KOPT-K1 (cell line): Measurements from ENCODE around the gene ALDH16A1.

Source experiments
- H3K27ac ChIP-seq: fragments of 200-600 bp; sonication (generic); 2 replicates; pipeline ENCODE4 v1.5.1; 2016; ENCODE audit warnings: antibody characterized with exemption, mild to moderate bottlenecking, low read depth, low read length; ENCODE audit not compliant: poor library complexity, severe bottlenecking
- H3K36me3 ChIP-seq: fragments of 200-600 bp; sonication (generic); 2 replicates; pipeline ENCODE4 v1.5.1; 2017; ENCODE audit warnings: antibody characterized with exemption, mild to moderate bottlenecking, low read length, moderate library complexity; ENCODE audit not compliant: insufficient read depth
- H3K9me3 ChIP-seq: fragments of 200-600 bp; sonication (generic); 2 replicates; pipeline ENCODE4 v1.5.1; 2017; ENCODE audit warnings: antibody characterized with exemption, low read length, mild to moderate bottlenecking; ENCODE audit not compliant: insufficient read depth, poor library complexity, severe bottlenecking

ALDH16A1 gene

DNA sequence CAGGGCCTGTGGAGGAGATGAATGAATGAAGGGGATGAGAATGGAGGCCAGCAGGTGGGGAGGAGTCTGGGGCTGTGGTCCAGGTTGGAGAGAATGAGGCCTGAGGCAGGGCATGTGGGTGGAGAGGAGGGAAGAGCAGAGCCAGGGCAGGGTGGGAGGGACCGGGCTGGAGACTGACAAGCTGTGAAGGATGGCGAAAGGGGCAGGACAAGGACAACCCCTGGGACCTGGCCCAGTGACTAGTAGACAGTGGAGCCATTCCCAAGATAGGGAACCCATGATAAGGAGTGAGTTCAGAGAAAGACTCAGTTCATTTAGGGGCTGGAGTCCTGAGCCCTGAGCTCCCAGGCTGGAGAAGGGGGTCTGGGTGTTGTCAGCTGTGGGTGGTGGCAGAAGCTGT, 32.8 kb upstream of the ALDH16A1 start:
- Histone ChIP-seq H3K9me3 (no peaks in the 10 kb centered on the region), H3K36me3 (no peaks in the 10 kb centered on the region), H3K27ac (no peak overlapping the region)

DNA sequence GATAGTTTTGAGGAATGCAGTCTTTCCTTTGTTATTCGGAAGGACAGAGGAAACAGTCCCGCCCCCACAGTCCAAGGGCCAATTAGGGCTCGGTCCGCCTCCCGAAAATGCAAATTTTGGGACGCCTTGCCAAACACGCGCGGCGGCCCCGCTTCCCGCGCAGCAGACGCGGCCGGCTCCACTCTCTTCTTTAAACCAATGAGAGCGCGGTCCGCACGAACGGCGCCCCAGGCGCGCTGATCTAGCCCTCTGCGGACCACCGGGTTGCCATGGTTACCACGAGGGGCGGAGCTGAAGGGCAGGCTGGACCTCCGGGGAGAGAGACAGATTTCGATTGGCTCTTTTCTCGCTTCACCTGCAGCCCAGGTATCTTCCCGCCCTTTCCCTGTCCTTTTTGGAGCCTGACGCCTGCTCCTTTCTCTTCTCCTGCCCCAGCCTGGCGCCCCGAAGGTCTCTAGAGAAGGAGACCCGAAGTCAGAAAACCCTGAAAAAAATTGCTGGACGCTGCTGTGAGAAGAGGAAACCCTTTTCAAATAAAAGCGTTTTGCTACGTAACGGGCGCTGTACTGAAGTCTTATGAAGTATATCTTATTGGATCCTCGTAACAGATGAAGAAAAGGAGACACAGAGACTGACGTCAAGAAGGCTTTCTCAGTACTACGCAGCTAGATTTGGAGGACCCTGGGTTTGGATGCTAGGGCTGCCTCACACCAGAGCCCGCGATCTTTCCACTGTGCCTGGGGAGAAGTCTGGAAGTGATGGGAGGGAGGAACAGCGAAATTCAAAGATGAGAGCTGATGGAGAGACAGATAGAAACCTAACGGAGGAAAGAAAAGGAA, 31.8 kb upstream of the ALDH16A1 start:
- Histone ChIP-seq H3K36me3 (no peaks in the 10 kb centered on the region), H3K27ac (no peak overlapping the region), H3K9me3 (no peaks in the 10 kb centered on the region)

DNA sequence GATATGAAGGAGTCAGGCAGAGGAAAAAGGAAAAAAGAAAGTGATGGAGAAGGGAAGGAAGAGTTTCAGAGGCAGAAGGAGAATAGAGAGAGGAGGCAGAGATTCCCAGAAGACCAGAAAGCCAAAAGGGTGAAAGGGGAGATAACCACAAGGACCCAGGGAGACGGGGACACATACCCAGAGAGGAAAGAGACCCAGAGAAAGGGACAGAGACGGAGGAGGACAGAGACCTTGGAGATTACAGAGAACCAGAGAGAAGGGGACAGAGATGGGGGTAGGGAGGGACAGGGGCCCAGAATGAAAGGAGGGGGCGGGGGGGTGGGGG, 31.2 kb upstream of the ALDH16A1 start:
- H3K9me3 ChIP-seq: no peaks in the 10 kb centered on the region
- no peaks in the 10 kb centered on the region for H3K36me3 ChIP-seq
- no peak overlapping the region for H3K27ac ChIP-seq

DNA sequence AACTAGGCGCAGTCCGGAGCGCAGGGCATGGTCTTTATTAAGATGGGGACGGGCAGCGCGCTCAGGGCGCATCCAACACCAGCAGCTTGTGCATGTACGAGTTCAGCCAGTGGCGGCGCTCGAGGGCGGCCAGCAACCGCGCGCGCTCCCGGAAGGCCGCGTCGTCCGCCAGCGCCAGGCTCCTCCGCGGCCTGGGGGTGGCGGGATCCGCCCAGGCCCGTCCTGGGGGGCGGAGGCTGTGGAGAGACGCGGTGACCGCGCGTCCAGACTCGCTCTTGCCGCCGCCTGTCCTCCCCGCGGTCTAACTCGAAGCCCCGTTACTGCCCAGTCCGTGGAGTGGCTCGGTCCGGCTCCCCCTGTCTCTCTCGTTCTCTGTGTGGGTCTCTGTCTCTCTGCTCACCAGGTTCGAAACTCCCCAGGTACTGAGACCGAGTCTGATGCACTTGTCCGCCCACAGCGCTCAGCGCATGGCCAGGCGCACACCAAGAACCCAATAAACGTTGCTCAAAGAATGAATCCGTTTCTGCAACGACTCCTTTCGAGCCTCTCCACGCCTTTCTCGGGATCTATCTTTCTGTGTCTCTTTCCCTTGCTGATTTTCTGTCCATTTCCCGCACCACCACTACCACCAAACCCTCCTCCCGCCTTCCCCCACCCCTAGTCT, 30.5 kb upstream of the ALDH16A1 start:
- H3K36me3 ChIP-seq: no peaks in the 10 kb centered on the region
- no peaks in the 10 kb centered on the region for H3K9me3 ChIP-seq
- no peak overlapping the region for H3K27ac ChIP-seq

DNA sequence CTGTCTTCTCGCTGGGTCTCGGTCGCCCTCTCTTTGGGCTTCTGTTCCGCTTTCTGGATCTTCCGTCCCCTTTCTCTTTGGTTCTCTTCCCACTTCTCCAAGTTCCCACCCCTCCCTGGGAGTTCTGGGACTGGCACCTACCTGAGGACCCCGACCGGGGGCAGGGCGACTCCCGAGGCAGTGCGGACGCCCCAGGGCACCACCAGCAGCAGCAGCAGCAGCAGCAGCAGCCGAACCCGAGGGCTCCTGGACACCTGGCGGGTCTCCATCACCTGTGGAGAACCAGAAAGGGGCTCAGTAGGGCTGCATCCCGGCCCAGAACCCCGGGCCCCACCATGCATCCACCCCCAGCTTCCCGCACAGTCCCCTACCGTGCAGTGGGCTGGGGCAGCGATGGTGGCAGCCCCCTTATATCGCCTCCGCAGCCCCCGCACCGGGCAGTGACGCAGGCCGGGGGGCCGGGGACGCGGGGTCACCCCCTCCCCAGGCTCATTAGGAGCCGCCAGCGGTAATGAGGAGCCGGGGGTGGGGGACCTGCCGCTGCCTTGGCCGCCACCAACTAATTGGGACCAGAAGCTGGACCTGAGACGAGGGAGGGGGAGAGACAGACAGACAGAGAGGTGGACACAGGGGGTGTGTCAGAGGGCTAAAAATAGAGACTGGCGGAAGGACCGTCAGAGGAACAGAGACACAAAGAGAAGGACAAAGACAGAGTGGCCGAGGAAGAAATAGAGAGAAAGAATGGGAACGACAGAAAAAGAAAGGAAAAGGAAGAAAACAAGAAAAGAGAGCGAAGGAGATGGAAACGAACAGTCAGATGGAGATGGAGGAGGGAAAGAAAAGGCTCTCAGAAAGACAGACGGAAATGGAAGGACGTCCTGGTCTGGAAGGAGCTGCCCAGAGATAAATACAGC, 29.7 kb upstream of the ALDH16A1 start, which contains the start of gene PTH2:
PTH2 (minus strand) TSS at position 371 of the 914 bp plus-strand sequence; CDS start at position 269, 102 bp downstream.
- Histone ChIP-seq H3K36me3 (no peaks in the 10 kb centered on the region), H3K27ac (no peak within 1 kb of the TSS)

DNA sequence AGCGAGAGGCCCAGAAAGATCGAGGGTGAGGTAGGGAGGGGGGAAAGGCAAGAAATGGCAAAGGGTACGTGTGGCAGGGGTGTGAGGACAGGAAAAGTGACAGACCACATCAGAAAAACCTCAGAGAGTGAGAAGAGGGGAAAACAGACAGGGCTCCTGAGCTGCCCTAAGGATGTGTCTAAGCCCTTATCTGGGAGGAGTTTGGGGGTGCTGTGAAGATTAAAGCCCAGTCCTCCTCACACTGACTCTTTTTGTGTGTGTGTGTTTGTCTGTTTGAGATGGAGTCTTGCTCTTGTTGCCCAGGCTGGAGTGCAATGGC, 29.1 kb upstream of the ALDH16A1 start:
- Histone ChIP-seq H3K9me3 (no peaks in the 10 kb centered on the region), H3K27ac (no peak overlapping the region), H3K36me3 (no peaks in the 10 kb centered on the region)

More for the DNA sequence above, 29.7 kb upstream of the ALDH16A1 start, which contains the start of gene PTH2:
- no peaks in the 10 kb centered on the region for H3K9me3 ChIP-seq

DNA sequence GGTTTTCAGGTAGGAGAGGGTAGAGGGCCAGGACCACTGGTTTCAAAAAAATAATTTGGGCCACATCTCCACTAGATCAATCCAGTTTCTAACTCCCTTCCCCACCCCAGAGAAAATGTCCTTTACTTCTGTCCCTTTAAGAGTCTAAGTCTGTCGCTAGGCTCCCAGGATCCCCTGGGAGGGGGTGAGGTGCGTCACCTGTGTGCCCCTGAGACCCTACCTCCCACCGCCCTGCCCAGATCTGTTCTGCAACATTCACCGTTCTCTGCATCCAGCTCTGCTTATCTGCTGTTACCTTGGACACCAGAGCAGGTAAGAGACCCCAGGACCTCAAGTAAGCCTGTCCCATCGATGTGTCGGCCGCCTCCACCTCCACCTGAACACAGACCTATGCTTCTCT, 27.8 kb upstream of the ALDH16A1 start, which contains the start of gene GFY:
GFY (plus strand) TSS at position 211 of the 400 bp plus-strand sequence. CDS start 1,043 bp downstream, outside the sequence.
- Histone ChIP-seq H3K36me3 (no peaks in the 10 kb centered on the region), H3K9me3 (no peaks in the 10 kb centered on the region), H3K27ac (no peak within 1 kb of the TSS)

DNA sequence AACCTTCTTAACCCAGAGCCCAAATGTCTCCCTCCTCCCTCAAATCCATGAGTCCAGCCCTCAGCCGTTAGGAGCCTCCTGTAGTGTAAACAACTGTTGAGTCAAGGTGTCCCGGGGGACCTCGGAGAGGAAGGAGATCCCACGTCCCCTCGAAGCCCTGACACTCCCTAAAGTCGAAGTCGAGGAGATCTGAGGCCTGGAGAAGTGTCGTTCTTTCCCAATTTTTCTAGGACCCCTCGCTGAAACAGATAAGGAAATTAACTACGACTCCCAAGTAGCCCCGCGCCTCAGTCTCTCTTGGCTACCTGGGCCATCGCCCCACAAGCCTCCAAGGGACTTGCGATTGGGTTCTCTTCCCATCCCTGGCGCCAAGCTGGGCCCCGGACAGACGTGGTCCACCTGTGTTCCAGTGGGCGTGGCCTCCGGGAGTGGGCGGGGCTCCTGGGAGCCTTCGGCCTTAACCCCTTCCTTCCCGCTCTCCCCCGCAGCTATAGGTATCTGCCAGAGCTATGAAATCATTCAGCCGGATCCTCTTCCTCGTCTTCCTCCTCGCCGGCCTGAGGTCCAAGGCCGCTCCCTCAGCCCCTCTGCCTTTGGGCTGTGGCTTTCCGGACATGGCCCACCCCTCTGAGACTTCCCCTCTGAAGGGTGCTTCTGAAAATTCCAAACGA, 27.0 kb upstream of the ALDH16A1 start:
- no peaks in the 10 kb centered on the region for H3K36me3 ChIP-seq
- no peak overlapping the region for H3K27ac ChIP-seq
- no peaks in the 10 kb centered on the region for H3K9me3 ChIP-seq

DNA sequence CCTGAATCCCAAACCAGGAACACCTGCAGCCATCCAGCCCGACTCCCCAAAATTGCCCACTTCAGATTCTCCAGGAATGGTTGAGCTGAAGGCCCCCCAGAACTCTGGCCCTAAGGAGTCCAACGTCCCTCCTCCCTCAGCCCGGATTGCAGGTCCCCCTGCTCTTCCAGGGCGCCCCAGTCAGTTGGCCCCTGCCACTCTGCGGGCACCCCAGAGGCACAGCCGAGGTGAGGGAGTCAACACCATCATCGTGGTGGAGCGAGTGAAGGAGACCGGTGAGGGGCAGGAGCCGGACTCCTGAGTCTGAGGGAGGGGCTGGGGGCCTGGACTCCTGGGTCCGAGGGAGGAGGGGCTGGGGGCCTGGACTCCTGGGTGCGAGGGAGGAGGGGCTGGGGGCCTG, 25.7 kb upstream of the ALDH16A1 start:
- Histone ChIP-seq H3K36me3 (no peaks in the 10 kb centered on the region), H3K9me3 (no peaks in the 10 kb centered on the region), H3K27ac (no peak overlapping the region)

DNA sequence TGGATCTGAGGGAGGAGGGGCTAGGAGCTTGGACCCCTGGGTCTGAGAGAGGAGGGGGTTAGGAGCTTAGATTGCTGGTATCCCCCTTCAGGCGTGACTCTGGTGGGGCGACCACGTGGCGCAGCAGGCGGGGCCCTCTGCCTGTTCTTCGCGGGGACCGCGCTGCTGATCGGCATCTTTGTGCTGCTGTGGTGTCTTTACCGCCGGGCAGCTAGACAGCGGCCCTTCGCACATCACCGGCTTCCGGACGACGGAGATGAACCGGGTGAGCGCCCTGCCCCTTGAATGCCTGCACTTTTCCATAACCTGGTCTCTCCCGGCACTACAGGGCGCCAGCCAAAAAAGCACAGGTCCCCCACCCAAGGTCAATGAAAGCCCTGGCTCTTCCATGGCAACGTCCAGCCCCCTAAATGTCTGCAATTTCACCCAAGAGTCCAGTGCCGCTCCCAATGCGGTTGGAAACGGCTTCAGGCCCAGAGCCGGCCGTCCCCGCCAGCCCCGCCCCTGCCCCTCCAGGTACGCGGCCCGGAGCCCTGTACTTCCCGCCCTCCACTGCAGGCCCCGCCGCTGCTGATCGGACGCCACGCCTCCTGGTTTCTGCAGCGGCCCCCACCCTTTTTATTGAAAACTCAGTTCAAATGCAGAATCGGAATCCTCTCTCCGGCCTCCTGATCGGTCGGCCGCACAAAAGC, 25.0 kb upstream of the ALDH16A1 start:
- Histone ChIP-seq H3K36me3 (no peaks in the 10 kb centered on the region), H3K27ac (no peak overlapping the region), H3K9me3 (no peaks in the 10 kb centered on the region)

DNA sequence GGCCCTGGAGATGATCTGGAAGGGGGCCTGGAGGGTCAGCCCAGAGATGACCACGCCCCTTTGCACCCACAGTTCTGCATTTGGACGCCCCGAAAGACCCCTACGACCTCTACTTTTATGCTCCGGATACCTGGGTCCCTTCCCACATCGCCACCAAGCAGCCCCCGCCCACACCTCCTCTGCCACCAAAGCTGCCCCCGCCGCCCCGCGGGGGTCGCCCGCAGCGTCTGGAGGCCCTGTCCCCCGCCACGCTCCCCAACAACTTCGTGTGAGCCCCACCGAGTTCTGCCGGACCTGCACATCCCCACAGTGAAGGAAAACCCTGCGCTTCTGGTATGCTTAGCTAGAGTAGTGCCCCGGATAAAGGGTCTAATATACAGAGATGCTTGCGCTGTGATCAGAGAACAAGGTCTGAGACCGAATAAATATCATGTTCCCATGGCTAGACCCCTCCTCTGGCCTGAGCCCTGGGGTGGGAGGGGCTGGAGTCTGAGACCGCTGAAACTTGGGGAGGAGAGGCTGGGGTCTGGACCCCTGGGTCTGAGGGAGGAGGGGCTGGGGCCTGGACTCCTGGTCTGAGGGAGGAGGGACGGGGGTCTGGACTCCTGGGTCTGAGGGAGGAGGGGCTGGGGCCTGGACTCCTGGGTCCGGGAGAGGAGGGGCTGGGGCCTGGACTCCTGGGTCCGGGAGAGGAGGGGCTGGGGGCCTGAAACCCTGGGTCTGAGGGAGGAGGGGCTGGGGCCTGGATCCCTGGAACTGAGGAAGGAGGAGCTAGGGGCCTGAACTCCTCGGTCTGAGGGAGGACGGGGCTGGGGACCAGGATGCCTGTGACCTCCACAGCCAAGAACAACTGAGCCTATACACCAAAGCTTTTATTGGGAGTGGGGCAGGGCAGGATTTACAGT, 24.2 kb upstream of the ALDH16A1 start:
- Histone ChIP-seq H3K27ac (no peak overlapping the region), H3K36me3 (no peaks in the 10 kb centered on the region), H3K9me3 (no peaks in the 10 kb centered on the region)

DNA sequence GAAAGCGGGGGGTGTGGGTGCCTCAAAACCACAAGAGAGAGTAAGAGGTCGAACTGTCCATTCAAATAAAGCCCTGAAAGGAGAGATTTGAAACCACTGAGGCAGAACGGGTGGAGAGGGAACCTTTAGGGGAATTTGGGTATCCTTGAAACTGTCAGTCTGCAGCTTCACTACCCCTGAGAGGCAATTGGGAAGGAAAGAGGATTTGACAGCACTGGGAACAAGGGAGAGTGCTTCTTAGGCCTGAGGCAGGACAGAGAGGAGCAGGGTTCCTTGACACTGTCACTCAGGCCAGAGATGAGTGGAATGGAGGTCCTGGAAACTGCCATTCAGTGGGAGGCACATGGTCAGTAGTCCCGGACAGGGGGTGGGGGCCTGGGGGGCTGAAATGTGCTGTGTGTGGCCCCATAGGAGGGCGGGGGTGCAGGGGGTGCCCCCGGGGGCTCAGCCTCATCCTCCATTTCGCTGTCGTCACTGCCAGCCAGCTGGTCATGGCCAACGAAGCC, 22.8 kb upstream of the ALDH16A1 start:
- Histone ChIP-seq H3K9me3 (no peaks in the 10 kb centered on the region), H3K36me3 (no peaks in the 10 kb centered on the region), H3K27ac (no peak overlapping the region)

DNA sequence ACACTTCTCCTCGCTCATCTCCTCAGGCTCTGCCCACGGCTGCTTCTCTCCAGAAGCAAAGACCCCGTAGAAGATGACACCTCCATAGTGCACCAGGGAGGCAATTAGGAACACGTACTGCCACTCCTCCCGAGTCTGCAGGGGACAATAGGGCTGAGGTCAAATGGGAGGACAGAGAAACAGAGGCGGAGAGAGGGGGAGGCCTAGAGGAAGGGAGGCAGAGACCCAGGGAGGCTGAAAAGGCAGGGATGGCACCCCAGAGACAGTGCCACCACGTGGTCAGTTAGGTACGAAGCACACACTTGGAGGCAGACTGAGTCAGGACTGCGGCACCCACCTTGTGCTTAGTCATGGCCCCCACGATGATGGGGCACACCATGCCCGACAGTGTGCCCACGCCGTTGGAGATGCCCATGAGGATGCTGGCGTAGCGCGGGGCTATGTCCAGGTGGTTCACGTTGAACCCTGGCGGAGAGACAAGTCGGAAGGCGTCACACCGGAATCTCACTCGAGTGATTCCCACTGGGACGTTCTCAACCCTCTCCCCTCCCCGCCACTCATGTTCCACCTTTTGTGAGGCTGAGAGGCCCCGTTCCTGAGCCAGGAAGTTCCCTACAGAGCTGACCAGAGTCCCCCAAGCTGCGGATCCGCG, 22.2 kb upstream of the ALDH16A1 start:
- Histone ChIP-seq H3K27ac (no peak overlapping the region), H3K9me3 (no peaks in the 10 kb centered on the region), H3K36me3 (no peaks in the 10 kb centered on the region)
